ENCODE data around the gene PLXND1. TPM values are rescaled to one million over a fixed set of nuclear protein-coding genes. Genes with fewer than 3 reads are reported as not detected.
A peak's percentile ranks its signal among the peaks of the same experiment; 100 is the strongest.

The PLXND1 gene
- total and polyA plus RNA-seq, 2 donors (not counting 1 experiment from before 2014, with no cell fraction given) = 89.6 to 109 TPM

DNA sequence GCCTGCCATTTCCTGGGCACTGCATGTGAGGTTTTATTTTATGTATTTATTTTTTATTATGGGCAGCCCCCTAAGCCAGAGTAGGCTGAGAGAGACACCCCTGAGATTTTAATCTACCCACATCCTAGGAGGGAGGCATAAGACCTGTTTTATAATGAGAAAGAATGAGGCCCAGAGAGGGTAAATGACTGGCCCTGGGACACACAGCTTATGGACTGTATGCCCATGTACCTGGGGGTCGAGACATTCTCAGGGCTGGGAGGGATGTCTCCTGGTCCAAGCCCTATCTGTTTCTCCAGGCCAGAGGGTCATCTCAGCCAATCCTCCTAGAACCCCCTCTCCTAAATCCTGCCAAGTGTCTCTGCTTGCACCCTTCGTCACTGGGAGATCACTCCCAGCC lies 6.1 kb downstream of the PLXND1 start:
- peaks cover 82% of the 10 kb centered on the region for H3K79me2 ChIP-seq (ENCODE audit: control insufficient read depth, insufficient read depth, low read length)
- no peak for DNase-seq (ENCODE audit: low read depth in 2 of 2)

DNA sequence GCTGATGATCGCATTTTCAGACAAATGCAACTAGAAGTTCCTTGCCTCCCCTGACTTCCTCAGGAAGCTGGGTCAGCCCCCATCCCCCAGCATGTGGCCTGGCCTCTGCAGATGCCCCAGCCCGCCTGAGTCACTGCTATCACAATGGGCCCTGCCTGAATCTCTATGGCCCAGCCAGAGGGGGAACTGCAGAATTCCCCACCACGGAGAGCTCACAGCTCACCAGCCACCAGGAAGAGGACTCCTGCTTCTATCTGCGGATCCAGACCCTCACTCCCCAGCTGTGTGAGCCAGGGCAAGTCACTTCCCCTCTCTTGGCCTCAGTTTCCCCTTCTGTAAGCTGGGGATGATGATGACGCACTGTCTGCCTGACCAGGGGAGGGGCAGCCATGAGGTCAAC lies 6.9 kb downstream of the PLXND1 start:
- peak overlapping the region; percentile 27 for H3K9ac ChIP-seq (ENCODE audit: insufficient read depth, low read length)
- H3K79me2 ChIP-seq (ENCODE audit: control insufficient read depth, insufficient read depth, low read length) = peaks cover 83% of the 10 kb centered on the region
- H4K20me1 ChIP-seq (ENCODE audit: control insufficient read depth, extremely low read depth, insufficient read depth, low read length) = no peaks in the 10 kb centered on the region
- DNase-seq (ENCODE audit: low read depth in 2 of 2) = peak; percentile 50 to 87
- no peaks in the 10 kb centered on the region for H3K9me3 ChIP-seq (ENCODE audit: control insufficient read depth, insufficient read depth, low read depth, low read length)
- peak overlapping the region; percentile 37 for H3K4me2 ChIP-seq (ENCODE audit: extremely low read depth, insufficient read depth, low read length)
- H3K27ac ChIP-seq (ENCODE audit: insufficient read depth, low read length) = peak overlapping the region; percentile 92
- H3K4me3 ChIP-seq (replicated peaks in 1 of 4; ENCODE audit: control extremely low read depth in 1 of 4, insufficient read depth in 1 of 4, low read depth in 3 of 4, low read length in 4 of 4) = no peak overlapping the region
- no peak overlapping the region for H2AFZ ChIP-seq (ENCODE audit: low read length)
- H3K4me1 ChIP-seq (ENCODE audit: control insufficient read depth, extremely low read depth, insufficient read depth, low read length) = peaks cover 67% of the 10 kb centered on the region
- H3K36me3 ChIP-seq (ENCODE audit: control insufficient read depth, insufficient read depth, low read length) = no peaks in the 10 kb centered on the region
- TF ChIP-seq EZH2 (IDR thresholded peaks at IDR 0.05; ENCODE audit: low read length, missing control alignments) (no peak), CTCF (conservative IDR thresholded peaks at IDR 0.05 in 1 of 2, IDR thresholded peaks at IDR 0.05 in 1 of 2; ENCODE audit: low read depth in 1 of 2, low read length in 2 of 2) (no peak)
- no peaks in the 10 kb centered on the region for H3K27me3 ChIP-seq (ENCODE audit: control insufficient read depth, insufficient read depth, low read length)

More for the DNA sequence above, 6.1 kb downstream of the PLXND1 start:
- no peak overlapping the region for H2AFZ ChIP-seq (ENCODE audit: low read length)
- no peaks in the 10 kb centered on the region for H3K27me3 ChIP-seq (ENCODE audit: control insufficient read depth, insufficient read depth, low read length)
- H4K20me1 ChIP-seq (ENCODE audit: control insufficient read depth, extremely low read depth, insufficient read depth, low read length) = no peaks in the 10 kb centered on the region
- no peak overlapping the region for H3K4me2 ChIP-seq (ENCODE audit: extremely low read depth, insufficient read depth, low read length)
- H3K9ac ChIP-seq (ENCODE audit: insufficient read depth, low read length) = no peak overlapping the region
- H3K4me1 ChIP-seq (ENCODE audit: control insufficient read depth, extremely low read depth, insufficient read depth, low read length) = peaks cover 62% of the 10 kb centered on the region
- no peak overlapping the region for H3K4me3 ChIP-seq (replicated peaks in 1 of 4; ENCODE audit: control extremely low read depth in 1 of 4, insufficient read depth in 1 of 4, low read depth in 3 of 4, low read length in 4 of 4)
- no peaks in the 10 kb centered on the region for H3K36me3 ChIP-seq (ENCODE audit: control insufficient read depth, insufficient read depth, low read length)
- TF ChIP-seq CTCF (conservative IDR thresholded peaks at IDR 0.05 in 1 of 2, IDR thresholded peaks at IDR 0.05 in 1 of 2; ENCODE audit: low read depth in 1 of 2, low read length in 2 of 2) (no peak), EZH2 (IDR thresholded peaks at IDR 0.05; ENCODE audit: low read length, missing control alignments) (no peak)
- H3K9me3 ChIP-seq (ENCODE audit: control insufficient read depth, insufficient read depth, low read depth, low read length) = no peaks in the 10 kb centered on the region
- H3K27ac ChIP-seq (ENCODE audit: insufficient read depth, low read length) = no peak overlapping the region

DNA sequence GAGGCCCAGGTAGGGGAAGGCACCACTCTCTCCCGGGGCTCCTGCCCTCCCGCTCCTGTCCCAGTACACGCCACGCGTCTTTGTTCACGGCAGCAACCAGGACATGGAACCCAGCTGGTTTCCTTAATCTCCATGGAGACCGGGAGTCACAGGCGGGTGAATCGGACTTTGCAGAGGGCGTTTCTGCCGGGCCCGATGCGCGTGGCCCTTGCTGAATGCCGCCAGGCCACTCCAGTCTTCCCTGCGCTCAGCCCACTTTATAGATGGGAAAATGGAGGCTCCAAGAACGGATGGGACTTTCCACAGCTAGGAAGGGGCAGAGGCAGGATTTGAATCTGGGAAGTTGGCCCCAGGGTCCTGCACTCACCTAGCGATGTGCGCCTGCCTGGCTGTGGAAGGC lies 7.4 kb downstream of the PLXND1 start:
- no peaks in the 10 kb centered on the region for H3K9me3 ChIP-seq (ENCODE audit: control insufficient read depth, insufficient read depth, low read depth, low read length)
- H3K27ac ChIP-seq (ENCODE audit: insufficient read depth, low read length) = peak overlapping the region; percentile 92
- no peak overlapping the region for H3K4me2 ChIP-seq (ENCODE audit: extremely low read depth, insufficient read depth, low read length)
- no peak for TF ChIP-seq CTCF (conservative IDR thresholded peaks at IDR 0.05 in 1 of 2, IDR thresholded peaks at IDR 0.05 in 1 of 2; ENCODE audit: low read depth in 1 of 2, low read length in 2 of 2)
- TF ChIP-seq EZH2 (IDR thresholded peaks at IDR 0.05; ENCODE audit: low read length, missing control alignments) = no peak
- H2AFZ ChIP-seq (ENCODE audit: low read length) = no peak overlapping the region
- no peak for DNase-seq (ENCODE audit: low read depth in 2 of 2)
- H3K27me3 ChIP-seq (ENCODE audit: control insufficient read depth, insufficient read depth, low read length) = no peaks in the 10 kb centered on the region
- H3K4me1 ChIP-seq (ENCODE audit: control insufficient read depth, extremely low read depth, insufficient read depth, low read length) = peaks cover 69% of the 10 kb centered on the region
- H3K79me2 ChIP-seq (ENCODE audit: control insufficient read depth, insufficient read depth, low read length) = peaks cover 83% of the 10 kb centered on the region
- peak overlapping the region; percentile 71 for H3K9ac ChIP-seq (ENCODE audit: insufficient read depth, low read length)
- H3K36me3 ChIP-seq (ENCODE audit: control insufficient read depth, insufficient read depth, low read length) = no peaks in the 10 kb centered on the region
- no peaks in the 10 kb centered on the region for H4K20me1 ChIP-seq (ENCODE audit: control insufficient read depth, extremely low read depth, insufficient read depth, low read length)
- H3K4me3 ChIP-seq (replicated peaks in 1 of 4; ENCODE audit: control extremely low read depth in 1 of 4, insufficient read depth in 1 of 4, low read depth in 3 of 4, low read length in 4 of 4) = no peak overlapping the region

All from fibroblast of lung (primary cell).